ENCODE measurements around the gene LRMDA.

- TF ChIP-seq CTCF (IDR thresholded peaks at IDR 0.05) = no peak
- TF ChIP-seq EZH2 (IDR thresholded peaks at IDR 0.05) = no peak
- TF ChIP-seq EZH2phosphoT487 (IDR thresholded peaks at IDR 0.05) = no peak
These were observed 906.8 kb downstream of the LRMDA start for GRCh38 chr10:76338187-76338586.

All from neural progenitor cell (in vitro differentiated cells).